ENCODE data around the gene HYLS1.
"Not testable (repeated sequence)": the region's sequence is repeated elsewhere in the genome, so short reads cannot be mapped to it uniquely, and the experiment has no call there.

The HYLS1 gene

GRCh38 chr11:125887373-125888324, at the start of gene HYLS1:
Gene HYLS1, plus strand, starts transcription at chr11:125887668. Its CDS starts 11,701 bp downstream, at chr11:125899369.
- peak within 1 kb of the TSS; percentile 82 for H3K4me3 ChIP-seq (ENCODE audit: low read length)
- H3K36me3 ChIP-seq (ENCODE audit: control insufficient read depth, insufficient read depth, low read length) = no peaks in the 10 kb centered on the region
- H3K9ac ChIP-seq (ENCODE audit: low read length) = peak within 1 kb of the TSS; percentile 74
- H3K4me1 ChIP-seq (ENCODE audit: control insufficient read depth, insufficient read depth, low read length) = peaks cover 3% of the 10 kb centered on the region
- no peaks in the 10 kb centered on the region for H3K9me3 ChIP-seq (ENCODE audit: control insufficient read depth, low read length)
- no peaks in the 10 kb centered on the region for H3K27me3 ChIP-seq (ENCODE audit: control insufficient read depth, insufficient read depth, low read length)

- Histone ChIP-seq H3K9me3 (ENCODE audit: control insufficient read depth, low read length) (no peaks in the 10 kb centered on the region), H3K36me3 (ENCODE audit: control insufficient read depth, insufficient read depth, low read length) (no peaks in the 10 kb centered on the region), H3K4me3 (ENCODE audit: low read length) (no peak overlapping the region), H3K9ac (ENCODE audit: low read length) (no peak overlapping the region), H3K4me1 (ENCODE audit: control insufficient read depth, insufficient read depth, low read length) (no peaks in the 10 kb centered on the region), H3K27me3 (ENCODE audit: control insufficient read depth, insufficient read depth, low read length) (no peaks in the 10 kb centered on the region)
These were observed 45.0 kb upstream of the HYLS1 start for GRCh38 chr11:125842321-125842948.

GRCh38 chr11:125846188-125846587, 41.3 kb upstream of the HYLS1 start:
- H3K4me1 ChIP-seq (ENCODE audit: control insufficient read depth, insufficient read depth, low read length) = no peaks in the 10 kb centered on the region
- H3K36me3 ChIP-seq (ENCODE audit: control insufficient read depth, insufficient read depth, low read length) = no peaks in the 10 kb centered on the region
- H3K9ac ChIP-seq (ENCODE audit: low read length) = no peak overlapping the region
- H3K4me3 ChIP-seq (ENCODE audit: low read length) = no peak overlapping the region
- H3K9me3 ChIP-seq (ENCODE audit: control insufficient read depth, low read length) = no peaks in the 10 kb centered on the region
- H3K27me3 ChIP-seq (ENCODE audit: control insufficient read depth, insufficient read depth, low read length) = no peaks in the 10 kb centered on the region

- H3K27me3 ChIP-seq (ENCODE audit: control insufficient read depth, insufficient read depth, low read length); H3K9ac ChIP-seq (ENCODE audit: low read length); H3K4me1 ChIP-seq (ENCODE audit: control insufficient read depth, insufficient read depth, low read length); H3K9me3 ChIP-seq (ENCODE audit: control insufficient read depth, low read length); H3K36me3 ChIP-seq (ENCODE audit: control insufficient read depth, insufficient read depth, low read length); H3K4me3 ChIP-seq (ENCODE audit: low read length): not testable (repeated sequence)
These were observed 29.8 kb upstream of the HYLS1 start for GRCh38 chr11:125857670-125858069.

GRCh38 chr11:125862786-125863185, 24.7 kb upstream of the HYLS1 start:
- not testable (repeated sequence) for H3K9ac ChIP-seq (ENCODE audit: low read length)

GRCh38 chr11:125865354-125865753, 22.1 kb upstream of the HYLS1 start:
- H3K9me3 ChIP-seq (ENCODE audit: control insufficient read depth, low read length); H3K36me3 ChIP-seq (ENCODE audit: control insufficient read depth, insufficient read depth, low read length); H3K4me3 ChIP-seq (ENCODE audit: low read length); H3K4me1 ChIP-seq (ENCODE audit: control insufficient read depth, insufficient read depth, low read length); H3K9ac ChIP-seq (ENCODE audit: low read length); H3K27me3 ChIP-seq (ENCODE audit: control insufficient read depth, insufficient read depth, low read length): not testable (repeated sequence)

More at GRCh38 chr11:125862786-125863185, 24.7 kb upstream of the HYLS1 start:
- H3K4me1 ChIP-seq (ENCODE audit: control insufficient read depth, insufficient read depth, low read length); H3K27me3 ChIP-seq (ENCODE audit: control insufficient read depth, insufficient read depth, low read length); H3K36me3 ChIP-seq (ENCODE audit: control insufficient read depth, insufficient read depth, low read length); H3K4me3 ChIP-seq (ENCODE audit: low read length); H3K9me3 ChIP-seq (ENCODE audit: control insufficient read depth, low read length): not testable (repeated sequence)

GRCh38 chr11:125869521-125869920, 17.9 kb upstream of the HYLS1 start:
- Histone ChIP-seq H3K4me3 (ENCODE audit: low read length) (no peak overlapping the region), H3K9ac (ENCODE audit: low read length) (no peak overlapping the region), H3K36me3 (ENCODE audit: control insufficient read depth, insufficient read depth, low read length) (no peaks in the 10 kb centered on the region), H3K27me3 (ENCODE audit: control insufficient read depth, insufficient read depth, low read length) (no peaks in the 10 kb centered on the region), H3K4me1 (ENCODE audit: control insufficient read depth, insufficient read depth, low read length) (no peaks in the 10 kb centered on the region), H3K9me3 (ENCODE audit: control insufficient read depth, low read length) (no peaks in the 10 kb centered on the region)

- Histone ChIP-seq H3K36me3 (ENCODE audit: control insufficient read depth, insufficient read depth, low read length) (no peaks in the 10 kb centered on the region), H3K9ac (ENCODE audit: low read length) (no peak overlapping the region), H3K4me3 (ENCODE audit: low read length) (no peak overlapping the region), H3K27me3 (ENCODE audit: control insufficient read depth, insufficient read depth, low read length) (no peaks in the 10 kb centered on the region), H3K4me1 (ENCODE audit: control insufficient read depth, insufficient read depth, low read length) (no peaks in the 10 kb centered on the region), H3K9me3 (ENCODE audit: control insufficient read depth, low read length) (no peaks in the 10 kb centered on the region)
These were observed 15.9 kb upstream of the HYLS1 start for GRCh38 chr11:125871391-125872137.

GRCh38 chr11:125872138-125872491, 15.4 kb upstream of the HYLS1 start:
- H3K9ac ChIP-seq (ENCODE audit: low read length) = no peak overlapping the region
- no peak overlapping the region for H3K4me3 ChIP-seq (ENCODE audit: low read length)
- no peaks in the 10 kb centered on the region for H3K27me3 ChIP-seq (ENCODE audit: control insufficient read depth, insufficient read depth, low read length)
- H3K36me3 ChIP-seq (ENCODE audit: control insufficient read depth, insufficient read depth, low read length) = no peaks in the 10 kb centered on the region
- H3K9me3 ChIP-seq (ENCODE audit: control insufficient read depth, low read length) = no peaks in the 10 kb centered on the region
- no peaks in the 10 kb centered on the region for H3K4me1 ChIP-seq (ENCODE audit: control insufficient read depth, insufficient read depth, low read length)

- no peak overlapping the region for H3K4me3 ChIP-seq (ENCODE audit: low read length)
- no peak overlapping the region for H3K9ac ChIP-seq (ENCODE audit: low read length)
- H3K36me3 ChIP-seq (ENCODE audit: control insufficient read depth, insufficient read depth, low read length) = no peaks in the 10 kb centered on the region
- H3K4me1 ChIP-seq (ENCODE audit: control insufficient read depth, insufficient read depth, low read length) = no peaks in the 10 kb centered on the region
- no peaks in the 10 kb centered on the region for H3K27me3 ChIP-seq (ENCODE audit: control insufficient read depth, insufficient read depth, low read length)
- H3K9me3 ChIP-seq (ENCODE audit: control insufficient read depth, low read length) = no peaks in the 10 kb centered on the region
These were observed 13.4 kb upstream of the HYLS1 start for GRCh38 chr11:125873881-125874555.

GRCh38 chr11:125874556-125875124, 12.8 kb upstream of the HYLS1 start:
- H3K4me1 ChIP-seq (ENCODE audit: control insufficient read depth, insufficient read depth, low read length) = no peaks in the 10 kb centered on the region
- no peaks in the 10 kb centered on the region for H3K27me3 ChIP-seq (ENCODE audit: control insufficient read depth, insufficient read depth, low read length)
- H3K4me3 ChIP-seq (ENCODE audit: low read length) = no peak overlapping the region
- no peak overlapping the region for H3K9ac ChIP-seq (ENCODE audit: low read length)
- no peaks in the 10 kb centered on the region for H3K9me3 ChIP-seq (ENCODE audit: control insufficient read depth, low read length)
- H3K36me3 ChIP-seq (ENCODE audit: control insufficient read depth, insufficient read depth, low read length) = no peaks in the 10 kb centered on the region

Measured in mucosa of stomach (tissue), 1 donor.